GM12875 (cell line): ENCODE results near the gene GIMAP7.

Experiments used
- H3K4me3 ChIP-seq: one replicate; pipeline ENCODE4 v1.5.1; 2011; ENCODE audit warnings: low read depth, low read length, control low read depth
- CTCF ChIP-seq: IDR thresholded peaks from 2 replicates; pipeline ENCODE4 v1.5.1; 2011; ENCODE audit warnings: low read depth, mild to moderate bottlenecking, control low read depth, inconsistent platforms, low read length, moderate library complexity, borderline replicate concordance; ENCODE audit not compliant: insufficient read depth

Gene GIMAP7

DNA sequence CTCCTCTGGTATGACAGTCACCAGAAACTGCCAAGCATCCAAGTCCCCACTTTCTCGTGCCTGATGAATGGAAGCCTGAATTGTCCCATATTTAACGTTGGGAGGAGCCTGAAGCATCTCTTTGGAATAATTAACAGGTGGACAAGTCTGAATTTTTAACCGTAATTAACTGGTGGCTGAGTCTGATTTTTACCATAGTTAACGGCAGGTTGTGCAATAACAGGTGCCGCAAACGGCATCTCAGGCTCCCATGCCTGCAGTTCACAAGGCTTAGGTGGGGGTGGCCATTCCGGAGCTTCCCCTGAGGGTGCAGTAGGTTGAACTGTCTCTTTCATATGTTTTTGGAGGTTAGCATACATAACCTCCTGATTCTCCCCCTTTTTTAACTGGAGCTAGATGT lies 50.6 kb downstream of the GIMAP7 start:
- no peak for TF ChIP-seq CTCF

GRCh38 chr7:150566123-150566522 lies 51.5 kb downstream of the GIMAP7 start:
- no peak for TF ChIP-seq CTCF
- no peak overlapping the region for H3K4me3 ChIP-seq

More for the DNA sequence above, 50.6 kb downstream of the GIMAP7 start:
- H3K4me3 ChIP-seq: no peak overlapping the region

DNA sequence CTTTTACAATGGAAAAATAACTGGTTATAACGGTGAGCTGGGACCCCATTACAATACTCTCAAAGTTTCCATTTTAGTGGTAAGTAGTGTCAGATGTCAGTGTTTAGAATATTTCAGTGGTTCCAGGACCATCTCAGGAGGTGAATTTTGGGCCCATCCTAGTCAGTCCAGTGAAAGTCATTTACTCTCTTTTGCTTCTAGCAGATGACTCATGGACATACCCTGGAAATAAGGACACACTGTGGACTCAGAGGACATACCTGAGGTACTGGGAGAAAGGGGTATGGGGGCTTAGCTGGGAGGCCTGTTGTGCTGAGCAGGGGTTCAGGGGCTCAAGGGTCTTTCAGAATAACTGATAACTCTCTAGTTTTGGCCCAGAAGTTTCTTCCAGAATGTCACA lies 51.9 kb downstream of the GIMAP7 start:
- no peak overlapping the region for H3K4me3 ChIP-seq
- TF ChIP-seq CTCF: no peak

DNA sequence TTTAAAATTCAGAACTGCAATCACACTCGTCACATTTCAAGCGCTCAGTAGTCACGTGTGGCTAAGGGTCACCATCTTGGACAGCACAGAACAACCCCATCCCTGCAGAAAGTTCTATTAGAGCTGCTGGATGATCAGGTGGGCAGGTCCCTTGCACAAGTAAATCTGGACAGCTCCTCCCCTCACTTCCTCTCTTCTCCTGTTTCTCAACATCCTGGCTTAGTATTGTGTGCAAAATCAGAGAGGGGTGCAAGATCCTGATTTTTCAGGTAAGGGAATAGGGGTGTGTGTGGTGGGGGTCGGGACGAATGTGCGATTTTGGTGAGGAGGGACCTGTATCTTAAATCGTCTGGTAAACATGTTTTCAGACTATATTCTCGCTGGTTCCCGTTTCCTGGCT lies 52.5 kb downstream of the GIMAP7 start, which contains the start of gene GIMAP4:
Gene GIMAP4 (plus strand): TSS at position 222 of the 400 bp plus-strand sequence. CDS start 2,512 bp downstream, outside the sequence.
- peak within 1 kb of the TSS; percentile 59 for H3K4me3 ChIP-seq
- TF ChIP-seq CTCF: no peak

GRCh38 chr7:150567871-150568301 lies 53.2 kb downstream of the GIMAP7 start:
- peak overlapping the region; percentile 59 for H3K4me3 ChIP-seq
- TF ChIP-seq CTCF: no peak

DNA sequence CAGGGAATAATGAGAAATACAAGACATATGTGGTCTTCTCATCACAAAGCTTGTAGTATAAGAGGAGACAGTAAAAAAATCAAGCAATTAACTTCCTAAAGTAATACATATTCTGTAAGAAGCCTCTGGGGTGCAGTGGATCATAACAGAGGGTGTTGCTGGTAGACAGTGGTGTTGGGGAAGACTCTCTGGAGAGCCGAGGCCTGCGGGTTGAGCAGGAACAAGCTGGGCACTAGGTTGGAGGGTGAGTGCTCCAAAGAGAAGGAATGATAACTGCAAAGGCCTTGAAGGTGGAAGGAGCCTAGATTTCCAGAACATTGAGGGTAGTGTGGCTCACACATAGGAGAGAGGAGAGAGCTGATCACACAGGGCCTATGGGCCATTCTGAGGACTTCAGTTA lies 54.0 kb downstream of the GIMAP7 start:
- no peak for TF ChIP-seq CTCF
- no peak overlapping the region for H3K4me3 ChIP-seq

DNA sequence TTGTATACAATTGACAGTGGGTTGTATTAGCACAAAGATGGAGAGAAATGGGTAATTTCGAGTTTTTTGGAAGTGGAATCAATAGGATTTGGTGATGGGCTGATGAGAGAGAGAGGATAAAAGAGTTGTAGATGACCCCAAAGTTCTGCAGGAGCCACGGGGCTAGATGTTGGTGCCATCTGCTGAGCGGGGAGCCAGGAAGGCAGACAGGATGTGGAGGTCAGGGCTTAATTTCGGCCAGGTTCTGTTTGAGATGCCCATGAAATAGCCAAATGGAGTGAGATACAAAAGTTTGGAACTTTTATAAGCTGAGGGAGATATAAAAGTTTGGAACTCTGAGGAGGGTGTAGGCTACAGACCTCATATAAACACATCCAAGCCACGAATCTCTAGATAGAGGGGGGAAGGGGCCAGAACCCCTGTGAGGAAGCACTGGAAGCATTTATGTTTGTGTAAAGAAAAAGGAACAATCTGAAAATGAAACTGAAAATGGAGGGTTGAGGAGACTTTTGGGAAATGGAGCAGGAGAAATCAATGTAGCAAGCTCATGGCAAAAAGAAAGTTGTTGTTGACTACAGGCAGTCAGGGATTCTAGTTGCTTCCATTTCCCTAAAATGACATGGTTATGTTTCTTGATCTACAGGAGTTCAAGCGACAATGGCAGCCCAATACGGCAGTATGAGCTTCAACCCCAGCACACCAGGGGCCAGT lies 54.7 kb downstream of the GIMAP7 start:
- H3K4me3 ChIP-seq: no peak overlapping the region
- TF ChIP-seq CTCF: no peak
